22Rv1 (cell line): ENCODE results near the gene CEP78.

Experiments
- H3K27ac ChIP-seq: fragments of 450-650 bp; 2 replicates; pipeline ENCODE4 v1.5.1; 2017
- ZFX ChIP-seq: fragments of 450-650 bp; IDR thresholded peaks from 2 replicates; pipeline ENCODE4 v1.6.1; 2017; ENCODE audit warnings: antibody characterized with exemption, borderline replicate concordance
- TF ChIP-seq, protein P1 (sequence below): fragments of 450-650 bp; IDR thresholded peaks from 2 replicates; pipeline ENCODE4 v1.5.1; 2017; ENCODE audit warnings: mild to moderate bottlenecking

The CEP78 gene

DNA sequence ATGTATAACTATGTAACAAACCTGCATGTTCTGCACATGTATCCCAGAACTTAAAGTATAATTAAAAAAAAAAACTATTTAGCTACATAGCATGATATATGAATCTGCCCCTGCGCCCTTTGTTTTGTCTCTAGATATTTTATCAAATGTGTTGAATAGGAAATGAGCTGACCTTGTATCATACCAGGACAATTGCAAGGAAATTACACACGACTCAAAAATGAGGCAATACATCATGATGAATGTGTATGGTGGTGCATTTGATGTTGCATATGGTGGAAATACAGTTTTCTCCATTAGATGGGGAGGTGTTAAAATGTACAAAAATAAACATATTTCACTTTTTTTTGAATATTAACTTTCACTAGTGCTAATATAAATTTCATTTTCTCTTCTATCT, 28.6 kb upstream of the CEP78 start:
- TF ChIP-seq, protein P1, sequence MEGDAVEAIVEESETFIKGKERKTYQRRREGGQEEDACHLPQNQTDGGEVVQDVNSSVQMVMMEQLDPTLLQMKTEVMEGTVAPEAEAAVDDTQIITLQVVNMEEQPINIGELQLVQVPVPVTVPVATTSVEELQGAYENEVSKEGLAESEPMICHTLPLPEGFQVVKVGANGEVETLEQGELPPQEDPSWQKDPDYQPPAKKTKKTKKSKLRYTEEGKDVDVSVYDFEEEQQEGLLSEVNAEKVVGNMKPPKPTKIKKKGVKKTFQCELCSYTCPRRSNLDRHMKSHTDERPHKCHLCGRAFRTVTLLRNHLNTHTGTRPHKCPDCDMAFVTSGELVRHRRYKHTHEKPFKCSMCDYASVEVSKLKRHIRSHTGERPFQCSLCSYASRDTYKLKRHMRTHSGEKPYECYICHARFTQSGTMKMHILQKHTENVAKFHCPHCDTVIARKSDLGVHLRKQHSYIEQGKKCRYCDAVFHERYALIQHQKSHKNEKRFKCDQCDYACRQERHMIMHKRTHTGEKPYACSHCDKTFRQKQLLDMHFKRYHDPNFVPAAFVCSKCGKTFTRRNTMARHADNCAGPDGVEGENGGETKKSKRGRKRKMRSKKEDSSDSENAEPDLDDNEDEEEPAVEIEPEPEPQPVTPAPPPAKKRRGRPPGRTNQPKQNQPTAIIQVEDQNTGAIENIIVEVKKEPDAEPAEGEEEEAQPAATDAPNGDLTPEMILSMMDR = no peak
- no peak for TF ChIP-seq ZFX
- no peak overlapping the region for H3K27ac ChIP-seq

DNA sequence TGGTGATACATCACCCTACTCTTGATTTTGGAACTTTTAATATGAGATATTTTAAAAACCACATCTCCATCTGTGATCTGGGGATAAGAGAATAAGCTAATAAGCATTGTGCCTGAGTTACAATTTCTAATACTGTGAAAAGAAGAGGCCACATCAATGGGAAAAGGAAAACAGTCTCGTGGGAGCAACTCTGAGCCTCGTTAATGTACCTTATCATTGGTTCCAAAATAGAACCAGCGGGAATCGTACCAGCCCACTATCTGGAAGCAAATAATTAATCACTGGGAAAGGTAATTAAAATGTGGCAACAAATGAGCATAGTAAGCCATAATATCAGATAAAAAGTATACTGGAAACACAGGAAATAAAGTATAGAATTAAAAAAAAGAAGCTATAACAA, 28.0 kb upstream of the CEP78 start:
- no peak overlapping the region for H3K27ac ChIP-seq

DNA sequence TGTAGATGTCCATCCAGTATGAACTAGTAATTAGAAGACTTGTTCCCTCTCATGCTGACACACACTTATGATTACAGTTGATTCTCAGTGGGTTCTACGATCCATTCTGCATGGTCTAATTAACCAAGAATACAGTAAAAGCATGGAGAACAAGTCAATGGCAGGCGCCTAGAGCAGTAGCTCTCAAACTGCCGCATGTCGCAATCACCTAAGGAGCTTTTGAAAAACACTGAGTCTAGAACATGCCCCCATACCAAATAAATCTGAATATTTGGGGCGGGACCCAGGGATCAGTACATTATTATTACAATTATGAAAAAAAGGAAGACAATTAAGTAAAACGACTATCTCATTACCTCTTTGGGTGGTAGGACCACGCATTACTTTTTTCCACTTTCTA, 26.7 kb upstream of the CEP78 start:
- TF ChIP-seq, protein P1 = no peak
- TF ChIP-seq ZFX = no peak
- H3K27ac ChIP-seq = no peak overlapping the region

More for the DNA sequence above, 28.0 kb upstream of the CEP78 start:
- TF ChIP-seq ZFX = no peak
- TF ChIP-seq, protein P1 = no peak

DNA sequence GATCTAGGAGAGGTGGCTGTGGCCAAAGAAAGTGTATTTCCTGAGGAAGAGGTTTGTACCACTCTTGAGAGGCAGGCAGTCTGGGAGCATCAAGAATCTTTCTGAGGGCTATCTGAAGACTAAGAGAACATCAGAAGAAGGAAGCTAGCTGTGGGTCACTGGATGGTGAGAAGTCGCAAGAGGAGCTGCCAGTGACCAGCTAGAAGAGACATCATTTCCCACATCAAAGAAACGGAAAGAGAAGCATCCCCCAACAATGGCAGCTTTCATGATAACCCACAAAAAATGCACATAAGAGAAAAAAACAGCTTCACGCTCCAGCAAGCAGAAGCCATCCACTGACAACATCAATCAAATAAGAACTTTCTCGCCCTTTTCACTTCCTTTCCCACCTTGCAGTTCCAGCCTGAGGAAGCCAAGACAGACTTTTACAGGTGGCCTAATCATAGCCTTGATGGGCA, 25.0 kb upstream of the CEP78 start:
- no peak for TF ChIP-seq ZFX
- TF ChIP-seq, protein P1 = no peak
- no peak overlapping the region for H3K27ac ChIP-seq

DNA sequence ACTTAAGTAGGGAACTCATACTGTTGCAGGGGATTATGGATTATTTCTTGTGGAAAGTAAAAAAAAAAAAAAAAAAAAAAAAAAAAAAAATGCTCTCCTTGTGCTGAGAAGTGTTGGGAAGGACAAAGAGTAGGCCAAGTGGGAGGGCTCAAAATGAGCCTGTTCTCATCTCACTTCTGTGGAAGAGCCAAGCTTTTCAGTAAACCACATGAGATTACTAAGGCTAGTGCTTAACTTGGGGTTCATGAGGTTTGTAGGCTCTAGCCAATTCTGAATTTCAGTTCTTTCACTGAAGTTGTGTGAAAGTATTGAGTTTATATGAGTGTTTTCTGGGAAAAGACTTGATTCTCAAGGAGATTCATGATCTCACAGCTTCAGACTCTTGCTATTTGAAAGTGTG, 23.0 kb upstream of the CEP78 start:
- no peak overlapping the region for H3K27ac ChIP-seq
- TF ChIP-seq, protein P1 = no peak
- TF ChIP-seq ZFX = no peak

DNA sequence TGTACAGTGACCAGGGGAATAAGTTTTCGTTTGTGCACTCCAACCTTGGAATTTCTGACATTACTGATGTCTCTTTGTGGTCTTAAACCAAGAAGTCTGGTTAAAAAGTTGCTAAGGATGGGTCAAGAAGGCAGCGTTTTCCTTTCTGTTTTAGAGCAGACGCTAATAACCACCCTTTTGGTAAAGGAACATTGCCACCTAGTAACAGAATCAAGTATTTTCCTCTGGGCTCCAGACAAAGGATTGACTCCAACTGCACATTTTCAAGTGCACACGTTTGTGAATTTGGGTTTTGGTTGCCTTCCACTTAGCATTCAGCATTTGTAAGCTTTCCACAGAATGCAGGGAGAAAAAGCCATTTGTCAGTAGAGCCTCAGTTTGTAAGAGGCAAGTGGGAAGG, 22.2 kb upstream of the CEP78 start:
- no peak for TF ChIP-seq ZFX
- TF ChIP-seq, protein P1 = peak; percentile 26
- H3K27ac ChIP-seq = no peak overlapping the region

DNA sequence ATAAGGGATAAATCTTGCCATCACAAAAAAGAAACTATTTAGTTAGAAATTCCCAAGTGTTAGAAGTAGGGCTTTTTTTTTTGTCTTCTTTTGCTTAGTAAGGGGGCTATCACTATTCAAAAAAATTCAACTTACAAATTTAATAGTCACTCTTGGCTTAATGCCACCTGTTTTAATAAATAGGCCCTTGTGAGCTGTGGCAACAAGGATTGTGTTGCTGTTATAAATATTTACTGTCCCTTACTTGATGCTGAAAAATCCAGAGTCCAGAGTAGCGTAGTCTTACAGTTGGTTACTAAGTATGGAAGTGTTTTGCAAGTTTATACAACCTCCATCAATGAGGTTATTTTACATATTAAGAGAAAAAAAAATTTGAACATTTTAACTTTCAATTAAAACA, 21.4 kb upstream of the CEP78 start:
- no peak for TF ChIP-seq ZFX
- TF ChIP-seq, protein P1 = no peak
- no peak overlapping the region for H3K27ac ChIP-seq
